Cardiac muscle cell (in vitro differentiated cells and primary cell): ENCODE measurements around the gene FHOD3. TPM values are rescaled to one million over a fixed set of nuclear protein-coding genes. Genes with fewer than 3 reads are reported as not detected.

Experiments
- DNase-seq, 2 donors: peaks; one replicate each; pipeline versions ENCODE4 v3.0.0 to v3.0.0-alpha.2; 2010 to 2017; ENCODE audit warnings: low read depth in 1 of 2, low spot score in 1 of 2
- H3K27ac ChIP-seq: fragments of 200-600 bp; sonication (generic); 2 replicates; pipeline ENCODE4 v1.5.1; 2016
- H3K27me3 ChIP-seq: fragments of 200-600 bp; sonication (generic); 2 replicates; pipeline ENCODE4 v1.6.0; 2016; ENCODE audit warnings: control low read depth
- H3K36me3 ChIP-seq: fragments of 200-600 bp; sonication (generic); 2 replicates; pipeline ENCODE4 v1.5.1; 2016; ENCODE audit warnings: control low read depth
- H3K4me1 ChIP-seq: fragments of 200-600 bp; sonication (generic); 2 replicates; pipeline ENCODE4 v1.8.1; 2017; ENCODE audit warnings: low read depth, mild to moderate bottlenecking, mixed run types
- H3K4me3 ChIP-seq: fragments of 200-600 bp; sonication (generic); 2 replicates; pipeline ENCODE4 v1.5.1; 2016; ENCODE audit warnings: mild to moderate bottlenecking
- H3K9me3 ChIP-seq: fragments of 200-600 bp; sonication (generic); 2 replicates; pipeline ENCODE4 v1.5.1; 2017; ENCODE audit warnings: low read depth, mild to moderate bottlenecking, control low read depth
- polyA plus RNA-seq: library from polyadenylated mRNA; unstranded; fragments of >200 nt; fragmentation: Nextera tagmentation; extraction: Ambion mirVana; gene quantifications from 2 replicates; pipeline ENCODE4 v1.2.1, GENCODE V29; 2016
- total RNA-seq: library from RNA; depleted of rRNA; stranded (reverse); fragments of >200 nt; gene quantifications from 2 replicates; pipeline ENCODE4 v1.2.3, GENCODE V29; 2016
- TF ChIP-seq, protein P1 (sequence below): IDR thresholded peaks from 2 replicates; pipeline ENCODE4 v1.5.1; 2012; ENCODE audit warnings: low read depth, mild to moderate bottlenecking, low read length

The FHOD3 gene
- total and polyA plus RNA-seq, 2 experiments from 2014 or later = 127 to 347 TPM

DNA sequence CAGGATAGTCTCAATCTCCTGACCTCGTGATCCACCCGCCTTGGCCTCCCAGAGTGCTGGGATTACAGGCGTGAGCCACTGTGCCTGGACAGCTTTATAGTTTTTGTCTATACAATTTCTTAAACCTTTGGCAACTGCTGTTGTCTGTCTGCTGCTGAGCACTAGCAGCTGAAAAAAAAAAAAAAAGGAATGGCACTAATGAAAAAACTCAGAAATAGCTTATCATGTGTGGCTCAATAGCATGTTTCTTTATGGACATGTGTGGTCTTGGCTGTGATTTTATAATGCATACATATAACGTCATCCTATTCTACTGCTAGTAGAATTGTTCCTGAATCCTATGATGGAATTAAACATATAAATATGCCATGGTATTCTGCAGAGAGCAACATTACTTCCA, 300.1 kb downstream of the FHOD3 start:
- Histone ChIP-seq H3K27ac (no peak overlapping the region), H3K36me3 (peaks cover 17% of the 10 kb centered on the region), H3K27me3 (no peaks in the 10 kb centered on the region), H3K9me3 (no peaks in the 10 kb centered on the region), H3K4me1 (no peaks in the 10 kb centered on the region), H3K4me3 (no peak overlapping the region)
- TF ChIP-seq, protein P1, sequence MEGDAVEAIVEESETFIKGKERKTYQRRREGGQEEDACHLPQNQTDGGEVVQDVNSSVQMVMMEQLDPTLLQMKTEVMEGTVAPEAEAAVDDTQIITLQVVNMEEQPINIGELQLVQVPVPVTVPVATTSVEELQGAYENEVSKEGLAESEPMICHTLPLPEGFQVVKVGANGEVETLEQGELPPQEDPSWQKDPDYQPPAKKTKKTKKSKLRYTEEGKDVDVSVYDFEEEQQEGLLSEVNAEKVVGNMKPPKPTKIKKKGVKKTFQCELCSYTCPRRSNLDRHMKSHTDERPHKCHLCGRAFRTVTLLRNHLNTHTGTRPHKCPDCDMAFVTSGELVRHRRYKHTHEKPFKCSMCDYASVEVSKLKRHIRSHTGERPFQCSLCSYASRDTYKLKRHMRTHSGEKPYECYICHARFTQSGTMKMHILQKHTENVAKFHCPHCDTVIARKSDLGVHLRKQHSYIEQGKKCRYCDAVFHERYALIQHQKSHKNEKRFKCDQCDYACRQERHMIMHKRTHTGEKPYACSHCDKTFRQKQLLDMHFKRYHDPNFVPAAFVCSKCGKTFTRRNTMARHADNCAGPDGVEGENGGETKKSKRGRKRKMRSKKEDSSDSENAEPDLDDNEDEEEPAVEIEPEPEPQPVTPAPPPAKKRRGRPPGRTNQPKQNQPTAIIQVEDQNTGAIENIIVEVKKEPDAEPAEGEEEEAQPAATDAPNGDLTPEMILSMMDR = no peak
- DNase-seq = no peak

DNA sequence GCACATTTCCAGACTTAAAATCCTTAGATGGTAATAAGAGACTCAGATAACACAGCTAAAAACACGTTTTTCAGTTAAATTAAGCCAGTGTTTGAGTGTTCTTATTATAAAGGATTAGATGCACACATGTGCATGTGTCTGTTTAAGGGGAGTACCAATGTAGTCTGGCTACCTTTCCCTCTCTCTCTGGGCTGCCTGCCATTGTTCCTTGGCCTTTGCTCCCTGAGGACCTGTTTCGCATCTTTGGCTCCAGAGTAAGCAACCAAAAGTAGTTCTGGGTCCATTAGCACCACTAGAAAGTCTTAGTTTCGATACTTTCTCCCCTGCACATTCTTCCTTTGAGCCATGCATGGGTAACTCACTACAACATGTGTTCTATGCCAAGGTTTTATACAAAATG, 303.0 kb downstream of the FHOD3 start:
- no peaks in the 10 kb centered on the region for H3K9me3 ChIP-seq
- no peak overlapping the region for H3K27ac ChIP-seq

DNA sequence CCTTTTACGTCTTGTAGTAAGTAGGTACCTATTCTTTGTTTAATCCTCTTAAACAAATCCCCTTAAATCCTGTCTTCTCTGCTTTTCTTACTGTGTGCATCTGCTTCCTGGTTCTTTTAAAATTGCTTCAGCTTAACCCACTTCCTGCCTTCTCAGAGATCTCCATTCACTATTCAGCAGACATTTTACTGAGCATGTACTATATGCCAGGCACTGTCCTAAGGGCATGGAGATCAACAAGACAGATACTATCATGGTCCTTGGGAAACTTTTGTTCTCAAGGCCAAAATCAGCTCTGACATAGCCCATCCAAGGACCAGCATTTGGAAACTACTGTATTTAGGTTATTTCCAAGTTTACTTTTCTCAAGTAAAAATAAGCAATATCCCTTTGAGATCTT, 303.8 kb downstream of the FHOD3 start:
- H3K4me3 ChIP-seq = no peak overlapping the region

More for the DNA sequence above, 303.0 kb downstream of the FHOD3 start:
- TF ChIP-seq, protein P1 = no peak
- H3K4me3 ChIP-seq = no peak overlapping the region
- peaks cover 37% of the 10 kb centered on the region for H3K36me3 ChIP-seq
- no peaks in the 10 kb centered on the region for H3K27me3 ChIP-seq
- DNase-seq = no peak
- H3K4me1 ChIP-seq = no peaks in the 10 kb centered on the region

DNA sequence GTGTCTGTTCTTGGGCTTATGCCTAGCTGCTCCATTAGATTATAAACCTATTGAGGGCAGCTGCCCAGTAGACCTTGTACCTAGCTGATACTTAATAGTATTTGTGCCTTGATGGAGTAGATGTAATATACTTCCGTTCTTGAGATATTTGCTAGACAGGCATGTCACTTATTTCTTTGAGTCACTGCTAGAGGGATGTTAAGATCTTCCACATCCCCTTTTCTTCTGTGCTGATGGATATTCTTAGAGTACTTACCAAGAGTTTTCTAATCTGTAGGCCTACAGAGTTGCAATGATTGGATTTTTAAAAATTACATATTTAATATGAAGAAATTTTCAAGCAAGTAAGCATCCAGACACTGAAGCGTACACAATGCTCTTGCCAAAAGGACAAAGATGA, 304.6 kb downstream of the FHOD3 start:
- H3K27me3 ChIP-seq = no peaks in the 10 kb centered on the region
- TF ChIP-seq, protein P1 = no peak
- H3K4me3 ChIP-seq = no peak overlapping the region
- peaks cover 34% of the 10 kb centered on the region for H3K36me3 ChIP-seq
- H3K9me3 ChIP-seq = no peaks in the 10 kb centered on the region
- no peak for DNase-seq
- H3K27ac ChIP-seq = no peak overlapping the region
- H3K4me1 ChIP-seq = no peaks in the 10 kb centered on the region

More for the DNA sequence above, 303.8 kb downstream of the FHOD3 start:
- TF ChIP-seq, protein P1 = no peak
- no peaks in the 10 kb centered on the region for H3K27me3 ChIP-seq
- no peak overlapping the region for H3K27ac ChIP-seq
- peaks cover 34% of the 10 kb centered on the region for H3K36me3 ChIP-seq
- H3K9me3 ChIP-seq = no peaks in the 10 kb centered on the region
- DNase-seq = no peak
- H3K4me1 ChIP-seq = no peaks in the 10 kb centered on the region

DNA sequence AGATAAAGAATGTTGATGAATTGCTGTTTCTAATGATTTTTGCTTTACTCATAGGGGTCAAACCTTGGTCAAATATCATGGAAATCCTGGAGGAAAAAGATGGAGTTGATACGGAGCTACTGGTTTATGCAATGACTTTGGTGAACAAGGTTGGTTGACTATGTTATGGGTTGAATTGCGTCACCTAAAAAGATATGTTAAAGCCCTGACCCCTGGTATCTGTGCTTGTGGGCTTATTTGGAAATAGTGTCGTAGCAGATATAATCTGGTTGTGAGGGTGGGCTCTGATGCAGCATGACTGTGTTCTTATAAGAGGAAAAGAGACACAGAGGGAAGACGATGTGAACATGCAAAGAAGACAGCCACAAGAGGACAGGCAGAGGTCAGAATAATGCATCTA, 305.1 kb downstream of the FHOD3 start:
- Histone ChIP-seq H3K4me1 (no peaks in the 10 kb centered on the region), H3K27ac (no peak overlapping the region), H3K4me3 (no peak overlapping the region), H3K27me3 (no peaks in the 10 kb centered on the region), H3K36me3 (peaks cover 33% of the 10 kb centered on the region), H3K9me3 (no peaks in the 10 kb centered on the region)
- TF ChIP-seq, protein P1 = no peak
- no peak for DNase-seq

DNA sequence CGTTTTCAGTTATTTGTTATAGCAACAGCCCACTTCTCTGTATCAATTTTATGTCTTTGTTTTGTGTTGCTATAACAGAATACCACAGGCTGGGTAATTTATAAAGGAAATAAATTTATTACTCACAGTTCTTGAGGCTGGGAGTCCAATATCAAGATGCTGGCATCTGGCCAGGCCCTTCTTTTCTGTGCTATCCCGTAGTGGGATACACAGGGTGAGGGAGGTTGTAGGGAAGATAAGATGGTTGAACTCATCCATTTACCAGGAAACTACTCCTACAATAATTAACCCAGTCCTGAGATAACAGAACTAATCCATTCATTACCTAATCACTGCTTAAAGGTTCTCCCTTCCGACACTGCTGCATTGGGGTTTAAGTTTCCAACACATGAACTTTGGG, 310.6 kb downstream of the FHOD3 start:
- Histone ChIP-seq H3K4me3 (no peak overlapping the region), H3K27me3 (no peaks in the 10 kb centered on the region), H3K9me3 (no peaks in the 10 kb centered on the region), H3K36me3 (peaks cover 30% of the 10 kb centered on the region), H3K4me1 (peaks cover 14% of the 10 kb centered on the region), H3K27ac (no peak overlapping the region)
- DNase-seq = no peak
- TF ChIP-seq, protein P1 = no peak
